Right lobe of liver (tissue), 4 donors: Measurements from ENCODE around the gene PRR19.

Source experiments
- POLR2A ChIP-seq: fragments of 450-650 bp; IDR thresholded peaks from one replicate; pipeline ENCODE4 v1.6.1; 2017; ENCODE audit warnings: antibody characterized with exemption, mild to moderate bottlenecking
- TF ChIP-seq, protein P1 (sequence below), 4 donors: fragments of 200-600 bp in 3 of 4; fragments of 450-650 bp in 1 of 4; IDR thresholded peaks; one replicate each; pipeline versions ENCODE4 v1.5.1 to v1.8.0; 2016 to 2022; ENCODE audit warnings: antibody characterized with exemption in 4 of 4, mild to moderate bottlenecking in 2 of 4
- donor health status: DM: no; HTN: no; CAD: no.
- donor health status: DM: no; HTN: no; CAD: no.
- donor health status: DM: no; HTN: yes; CAD: no.

DNA sequence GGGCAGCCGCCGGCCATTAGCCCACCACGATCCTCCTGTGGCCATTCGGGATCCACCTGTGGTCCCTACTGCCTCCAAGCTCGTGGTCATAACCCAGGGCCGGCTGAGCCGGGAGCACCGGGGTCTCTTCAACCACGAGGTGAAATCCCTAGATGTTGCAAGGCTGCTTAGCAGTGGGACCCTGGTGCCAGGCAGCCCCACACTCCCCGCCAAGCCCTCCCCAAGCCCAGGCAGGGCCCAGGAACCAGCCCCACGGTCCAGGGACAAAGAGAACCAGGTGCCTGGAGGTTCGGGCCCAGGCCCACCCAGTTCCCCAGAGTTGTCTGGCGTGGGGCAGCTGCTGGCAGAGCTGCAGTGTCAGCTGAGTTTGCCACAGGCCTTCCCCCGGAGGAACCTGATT, 7.8 kb downstream of the PRR19 start:
- no peak for TF ChIP-seq POLR2A
- TF ChIP-seq, protein P1, sequence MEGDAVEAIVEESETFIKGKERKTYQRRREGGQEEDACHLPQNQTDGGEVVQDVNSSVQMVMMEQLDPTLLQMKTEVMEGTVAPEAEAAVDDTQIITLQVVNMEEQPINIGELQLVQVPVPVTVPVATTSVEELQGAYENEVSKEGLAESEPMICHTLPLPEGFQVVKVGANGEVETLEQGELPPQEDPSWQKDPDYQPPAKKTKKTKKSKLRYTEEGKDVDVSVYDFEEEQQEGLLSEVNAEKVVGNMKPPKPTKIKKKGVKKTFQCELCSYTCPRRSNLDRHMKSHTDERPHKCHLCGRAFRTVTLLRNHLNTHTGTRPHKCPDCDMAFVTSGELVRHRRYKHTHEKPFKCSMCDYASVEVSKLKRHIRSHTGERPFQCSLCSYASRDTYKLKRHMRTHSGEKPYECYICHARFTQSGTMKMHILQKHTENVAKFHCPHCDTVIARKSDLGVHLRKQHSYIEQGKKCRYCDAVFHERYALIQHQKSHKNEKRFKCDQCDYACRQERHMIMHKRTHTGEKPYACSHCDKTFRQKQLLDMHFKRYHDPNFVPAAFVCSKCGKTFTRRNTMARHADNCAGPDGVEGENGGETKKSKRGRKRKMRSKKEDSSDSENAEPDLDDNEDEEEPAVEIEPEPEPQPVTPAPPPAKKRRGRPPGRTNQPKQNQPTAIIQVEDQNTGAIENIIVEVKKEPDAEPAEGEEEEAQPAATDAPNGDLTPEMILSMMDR (IDR thresholded peaks at IDR 0.05), result no peak
